GM18507 (cell line): Measurements from ENCODE around the gene UBR2.
"Not testable (repeated sequence)": the region's sequence is repeated elsewhere in the genome, so short reads cannot be mapped to it uniquely, and the experiment has no call there.

Experiments used
- DNase-seq: peaks from one replicate; pipeline ENCODE4 v3.0.0; 2011; ENCODE audit warnings: low read depth; ENCODE audit not compliant: insufficient read length; ENCODE audit errors: extremely low spot score
- FAIRE-seq: peaks from 2 replicates; lab custom pipeline; 2011; peaks lifted over from hg19 to GRCh38; lab: Jason Lieb, UNC

Gene UBR2

GRCh38 chr6:42604699-42605098 is 40.9 kb downstream of the UBR2 start:
- DNase-seq, FAIRE-seq: not testable (repeated sequence)

- DNase-seq (no peak), FAIRE-seq (peak; percentile 62)
These were observed 46.6 kb downstream of the UBR2 start for GRCh38 chr6:42610416-42610815.

- FAIRE-seq (peak; percentile 44), DNase-seq (no peak)
These were observed 51.7 kb downstream of the UBR2 start for GRCh38 chr6:42615518-42615917.

- DNase-seq = no peak
- FAIRE-seq = no peak
These were observed 52.9 kb downstream of the UBR2 start for GRCh38 chr6:42616716-42617115.

GRCh38 chr6:42618105-42618504 is 54.3 kb downstream of the UBR2 start:
- no peak for FAIRE-seq

GRCh38 chr6:42618686-42619085 is 54.9 kb downstream of the UBR2 start:
- FAIRE-seq = no peak
- DNase-seq = no peak

More at GRCh38 chr6:42618105-42618504, 54.3 kb downstream of the UBR2 start:
- no peak for DNase-seq

- FAIRE-seq (no peak), DNase-seq (no peak)
These were observed 56.1 kb downstream of the UBR2 start for GRCh38 chr6:42619963-42620362.

- DNase-seq (no peak), FAIRE-seq (no peak)
These were observed 60.8 kb downstream of the UBR2 start for GRCh38 chr6:42624601-42625000.

- no peak for DNase-seq
- FAIRE-seq = no peak
These were observed 63.2 kb downstream of the UBR2 start for GRCh38 chr6:42627044-42627443.

- FAIRE-seq (no peak), DNase-seq (no peak)
These were observed 63.8 kb downstream of the UBR2 start for GRCh38 chr6:42627674-42628073.

- FAIRE-seq = no peak
These were observed 64.8 kb downstream of the UBR2 start for GRCh38 chr6:42628604-42629003.

GRCh38 chr6:42629845-42630244 is 66.0 kb downstream of the UBR2 start:
- DNase-seq (no peak), FAIRE-seq (peak; percentile 69)

More at GRCh38 chr6:42628604-42629003, 64.8 kb downstream of the UBR2 start:
- no peak for DNase-seq

GRCh38 chr6:42637681-42638080 is 73.9 kb downstream of the UBR2 start:
- no peak for DNase-seq
- peak; percentile 35 for FAIRE-seq

- no peak for FAIRE-seq
- no peak for DNase-seq
These were observed 79.0 kb downstream of the UBR2 start for GRCh38 chr6:42642794-42643193.

GRCh38 chr6:42644211-42644610 is 80.4 kb downstream of the UBR2 start:
- no peak for FAIRE-seq
- no peak for DNase-seq

GRCh38 chr6:42652024-42652746 is 88.4 kb downstream of the UBR2 start:
- DNase-seq (no peak), FAIRE-seq (no peak)

GRCh38 chr6:42653851-42654250 is 90.0 kb downstream of the UBR2 start:
- FAIRE-seq (no peak), DNase-seq (no peak)

GRCh38 chr6:42659806-42660205 is 96.0 kb downstream of the UBR2 start:
- FAIRE-seq (no peak), DNase-seq (no peak)

- DNase-seq = peak; percentile 8
- FAIRE-seq = peak; percentile 86
These were observed 97.8 kb downstream of the UBR2 start for GRCh38 chr6:42661540-42662153.

GRCh38 chr6:42664718-42665117 is 100.9 kb downstream of the UBR2 start:
- FAIRE-seq (no peak), DNase-seq (no peak)

- not testable (repeated sequence) for DNase-seq
These were observed 110.5 kb downstream of the UBR2 start for GRCh38 chr6:42674368-42674767.

More at GRCh38 chr6:42674368-42674767, 110.5 kb downstream of the UBR2 start:
- FAIRE-seq = not testable (repeated sequence)
